ENCODE measurements around the gene TUBE1. TPM values are rescaled to one million over a fixed set of nuclear protein-coding genes. Genes with fewer than 3 reads are reported as not detected.

TUBE1 gene
- total RNA-seq: 10 to 100 TPM; 24.3 to 63.1 (median 40.6) TPM

GRCh38 chr6:112087136-112087911, at the start of gene TUBE1, which contains the start of gene FAM229B:
Gene TUBE1, minus strand, starts transcription at chr6:112087482. Its CDS starts 48 bp downstream, at chr6:112087434.
Gene FAM229B, plus strand, starts transcription at chr6:112087591. Its CDS starts 11,693 bp downstream, at chr6:112099284.
- peak; percentile 88 to 97 (median 96) for ATAC-seq (replicated peaks in 6 of 8)
- 0 to 10% (median 0%) methylated on average over 1 to 30 of the region's 60 CpGs; no CpG with 5 or more reads in 1 of the 10 experiments for WGBS, 10 experiments
- Histone ChIP-seq H3K4me3 (peak within 1 kb of the TSS; percentile 55 to 96 (median 70)), H3K4me1 (replicated peaks in 1 of 2) (peaks cover 4 to 17% of the 10 kb centered on the region in 2 donors), H3K27ac (peak within 1 kb of the TSS; percentile 73 to 90)
- in situ Hi-C loops (cut with MboI; ENCODE audit: low pct_unique_long_range_greater_than_20kb in 2 of 9, low sequenced_read_pairs in 9 of 9, unreplicated experiment in 9 of 9): no loop called here

GRCh38 chr6:112130878-112131277, 43.6 kb upstream of the TUBE1 start:
- whole genome bisulfite sequencing, 10 experiments: 67 to 100% (median 90%) methylated on average over 1 to 3 of the region's 3 CpGs; no CpG with 5 or more reads in 1 of the 10 experiments
- Histone ChIP-seq H3K4me3 (no peak overlapping the region), H3K4me1 (replicated peaks in 1 of 2) (no peaks in the 10 kb centered on the region), H3K27ac (no peak overlapping the region)
- in situ Hi-C loops (cut with MboI; ENCODE audit: low pct_unique_long_range_greater_than_20kb in 2 of 9, low sequenced_read_pairs in 9 of 9, unreplicated experiment in 9 of 9): no loop called here
- ATAC-seq (replicated peaks in 6 of 8): no peak

GRCh38 chr6:112128208-112128607, 40.9 kb upstream of the TUBE1 start:
- Histone ChIP-seq H3K4me3 (no peak overlapping the region), H3K4me1 (replicated peaks in 1 of 2) (no peaks in the 10 kb centered on the region), H3K27ac (no peak overlapping the region)
- peak in 2 of 8 experiments; percentile 6 to 30 for ATAC-seq (replicated peaks in 6 of 8)
- 73 to 100% (median 92%) methylated on average over 2 to 5 of the region's 5 CpGs for WGBS, 10 experiments
- in situ Hi-C loops (cut with MboI; ENCODE audit: low pct_unique_long_range_greater_than_20kb in 2 of 9, low sequenced_read_pairs in 9 of 9, unreplicated experiment in 9 of 9): no loop called here

GRCh38 chr6:112123982-112124381, 36.7 kb upstream of the TUBE1 start:
- no peaks in the 10 kb centered on the region for H3K4me1 ChIP-seq (replicated peaks in 1 of 2)
- H3K4me3 ChIP-seq: no peak overlapping the region
- H3K27ac ChIP-seq: no peak overlapping the region
- in situ Hi-C loops (cut with MboI; ENCODE audit: low pct_unique_long_range_greater_than_20kb in 2 of 9, low sequenced_read_pairs in 9 of 9, unreplicated experiment in 9 of 9): no loop called here
- ATAC-seq (replicated peaks in 6 of 8): no peak
- 86 to 100% (median 100%) methylated on average over 1 of the region's 1 CpG; no CpG with 5 or more reads in 4 of the 10 experiments for WGBS, 10 experiments

- no peak for ATAC-seq (replicated peaks in 6 of 8)
- no peak overlapping the region for H3K27ac ChIP-seq
- in situ Hi-C loops (cut with MboI; ENCODE audit: low pct_unique_long_range_greater_than_20kb in 2 of 9, low sequenced_read_pairs in 9 of 9, unreplicated experiment in 9 of 9): no loop called here
- no peaks in the 10 kb centered on the region for H3K4me1 ChIP-seq (replicated peaks in 1 of 2)
- 56 to 100% (median 94%) methylated on average over 1 to 2 of the region's 2 CpGs; no CpG with 5 or more reads in 1 of the 10 experiments for WGBS, 10 experiments
- H3K4me3 ChIP-seq: no peak overlapping the region
Measured at GRCh38 chr6:112122756-112123155, 35.5 kb upstream of the TUBE1 start.

- in situ Hi-C loops (cut with MboI; ENCODE audit: low pct_unique_long_range_greater_than_20kb in 2 of 9, low sequenced_read_pairs in 9 of 9, unreplicated experiment in 9 of 9): no loop called here
- H3K4me3 ChIP-seq: no peak overlapping the region
- no peak overlapping the region for H3K27ac ChIP-seq
- no peak for ATAC-seq (replicated peaks in 6 of 8)
- peaks cover 0 to 5% of the 10 kb centered on the region in 2 donors for H3K4me1 ChIP-seq (replicated peaks in 1 of 2)
Measured at GRCh38 chr6:112118034-112118433, 30.8 kb upstream of the TUBE1 start.

- WGBS, 10 experiments: 0 to 100% (median 83%) methylated on average over 1 of the region's 1 CpG; no CpG with 5 or more reads in 5 of the 10 experiments
- Histone ChIP-seq H3K27ac (no peak overlapping the region), H3K4me1 (replicated peaks in 1 of 2) (peaks cover 0 to 5% of the 10 kb centered on the region in 2 donors), H3K4me3 (no peak overlapping the region)
- peak in 2 of 8 experiments; percentile 9 to 13 for ATAC-seq (replicated peaks in 6 of 8)
- in situ Hi-C loops (cut with MboI; ENCODE audit: low pct_unique_long_range_greater_than_20kb in 2 of 9, low sequenced_read_pairs in 9 of 9, unreplicated experiment in 9 of 9): no loop called here
Measured at GRCh38 chr6:112117554-112117953, 30.3 kb upstream of the TUBE1 start.

GRCh38 chr6:112116221-112116620, 28.9 kb upstream of the TUBE1 start:
- Histone ChIP-seq H3K27ac (no peak overlapping the region), H3K4me3 (no peak overlapping the region), H3K4me1 (replicated peaks in 1 of 2) (peaks cover 0 to 5% of the 10 kb centered on the region in 2 donors)
- peak in 2 of 8 experiments; percentile 3 to 27 for ATAC-seq (replicated peaks in 6 of 8)
- in situ Hi-C loops (cut with MboI; ENCODE audit: low pct_unique_long_range_greater_than_20kb in 2 of 9, low sequenced_read_pairs in 9 of 9, unreplicated experiment in 9 of 9): no loop called here
- 83 to 100% (median 100%) methylated on average over 1 of the region's 1 CpG; no CpG with 5 or more reads in 3 of the 10 experiments for WGBS, 10 experiments

- Histone ChIP-seq H3K27ac (no peak overlapping the region), H3K4me3 (no peak overlapping the region), H3K4me1 (replicated peaks in 1 of 2) (peaks cover 0 to 5% of the 10 kb centered on the region in 2 donors)
- no peak for ATAC-seq (replicated peaks in 6 of 8)
- WGBS, 10 experiments: 83 to 100% (median 91%) methylated on average over 2 to 3 of the region's 3 CpGs
- in situ Hi-C loops (cut with MboI; ENCODE audit: low pct_unique_long_range_greater_than_20kb in 2 of 9, low sequenced_read_pairs in 9 of 9, unreplicated experiment in 9 of 9): no loop called here
Measured at GRCh38 chr6:112114577-112115223, 27.4 kb upstream of the TUBE1 start.

GRCh38 chr6:112113918-112114317, 26.6 kb upstream of the TUBE1 start:
- Histone ChIP-seq H3K4me3 (no peak overlapping the region), H3K4me1 (replicated peaks in 1 of 2) (peaks cover 0 to 5% of the 10 kb centered on the region in 2 donors), H3K27ac (no peak overlapping the region)
- in situ Hi-C loops (cut with MboI; ENCODE audit: low pct_unique_long_range_greater_than_20kb in 2 of 9, low sequenced_read_pairs in 9 of 9, unreplicated experiment in 9 of 9): no loop called here
- ATAC-seq (replicated peaks in 6 of 8): no peak

GRCh38 chr6:112113431-112113830, 26.1 kb upstream of the TUBE1 start:
- H3K27ac ChIP-seq: no peak overlapping the region
- in situ Hi-C loops (cut with MboI; ENCODE audit: low pct_unique_long_range_greater_than_20kb in 2 of 9, low sequenced_read_pairs in 9 of 9, unreplicated experiment in 9 of 9): no loop called here

GRCh38 chr6:112109262-112109661, 22.0 kb upstream of the TUBE1 start:
- 0 to 100% (median 34%) methylated on average over 1 to 9 of the region's 9 CpGs; no CpG with 5 or more reads in 1 of the 10 experiments for WGBS, 10 experiments
- Histone ChIP-seq H3K4me1 (replicated peaks in 1 of 2) (peaks cover 0 to 5% of the 10 kb centered on the region in 2 donors), H3K4me3 (no peak overlapping the region), H3K27ac (no peak overlapping the region)
- ATAC-seq (replicated peaks in 6 of 8): peak in 5 of 8 experiments; percentile 30 to 76 (median 70)
- in situ Hi-C loops (cut with MboI; ENCODE audit: low pct_unique_long_range_greater_than_20kb in 2 of 9, low sequenced_read_pairs in 9 of 9, unreplicated experiment in 9 of 9): no loop called here

More at GRCh38 chr6:112113431-112113830, 26.1 kb upstream of the TUBE1 start:
- 48 to 94% (median 80%) methylated on average over 1 to 3 of the region's 3 CpGs; no CpG with 5 or more reads in 3 of the 10 experiments for WGBS, 10 experiments
- no peak overlapping the region for H3K4me3 ChIP-seq
- no peak for ATAC-seq (replicated peaks in 6 of 8)
- H3K4me1 ChIP-seq (replicated peaks in 1 of 2): peaks cover 0 to 5% of the 10 kb centered on the region in 2 donors

GRCh38 chr6:112106562-112106961, 19.3 kb upstream of the TUBE1 start:
- Histone ChIP-seq H3K27ac (no peak overlapping the region), H3K4me1 (replicated peaks in 1 of 2) (no peaks in the 10 kb centered on the region), H3K4me3 (no peak overlapping the region)
- peak in 3 of 8 experiments; percentile 6 to 14 (median 10) for ATAC-seq (replicated peaks in 6 of 8)
- in situ Hi-C loops (cut with MboI; ENCODE audit: low pct_unique_long_range_greater_than_20kb in 2 of 9, low sequenced_read_pairs in 9 of 9, unreplicated experiment in 9 of 9): no loop called here
- WGBS, 10 experiments: 33 to 100% (median 80%) methylated on average over 1 to 2 of the region's 2 CpGs; no CpG with 5 or more reads in 5 of the 10 experiments

Data from motor neuron (in vitro differentiated cells).